Measurements from ENCODE around the gene XRCC3.
"Not testable (repeated sequence)": the region's sequence is repeated elsewhere in the genome, so short reads cannot be mapped to it uniquely, and the experiment has no call there.

Gene XRCC3

GRCh38 chr14:103663506-103663905 is 51.7 kb downstream of the XRCC3 start:
- DNase-seq (ENCODE audit: low read depth) = no peak

GRCh38 chr14:103662591-103662990 is 52.7 kb downstream of the XRCC3 start:
- no peak for DNase-seq (ENCODE audit: low read depth)

- DNase-seq (ENCODE audit: low read depth) = no peak
Measured at GRCh38 chr14:103662029-103662428, 53.2 kb downstream of the XRCC3 start.

GRCh38 chr14:103659631-103660030 is 55.6 kb downstream of the XRCC3 start:
- no peak for DNase-seq (ENCODE audit: low read depth)

- no peak for DNase-seq (ENCODE audit: low read depth)
Measured at GRCh38 chr14:103657471-103657870, 57.8 kb downstream of the XRCC3 start.

- no peak for DNase-seq (ENCODE audit: low read depth)
Measured at GRCh38 chr14:103656756-103657133, 58.5 kb downstream of the XRCC3 start.

- DNase-seq (ENCODE audit: low read depth) = no peak
Measured at GRCh38 chr14:103656031-103656755, 59.1 kb downstream of the XRCC3 start.

- no peak for DNase-seq (ENCODE audit: low read depth)
Measured at GRCh38 chr14:103654619-103655018, 60.6 kb downstream of the XRCC3 start.

GRCh38 chr14:103653805-103654204 is 61.4 kb downstream of the XRCC3 start:
- no peak for DNase-seq (ENCODE audit: low read depth)

GRCh38 chr14:103653336-103653735 is 61.9 kb downstream of the XRCC3 start:
- DNase-seq (ENCODE audit: low read depth) = not testable (repeated sequence)

- DNase-seq (ENCODE audit: low read depth) = no peak
Measured at GRCh38 chr14:103652806-103653205, 62.4 kb downstream of the XRCC3 start.

GRCh38 chr14:103651585-103651984 is 63.7 kb downstream of the XRCC3 start:
- DNase-seq (ENCODE audit: low read depth) = no peak

GRCh38 chr14:103650213-103650612 is 65.0 kb downstream of the XRCC3 start:
- DNase-seq (ENCODE audit: low read depth) = no peak

GRCh38 chr14:103649001-103649400 is 66.2 kb downstream of the XRCC3 start:
- DNase-seq (ENCODE audit: low read depth) = no peak
